Endodermal cell (in vitro differentiated cells): ENCODE results near the gene RAPGEF2. TPM values are rescaled to one million over a fixed set of nuclear protein-coding genes. Genes with fewer than 3 reads are reported as not detected.
"Not testable (repeated sequence)": the region's sequence is repeated elsewhere in the genome, so short reads cannot be mapped to it uniquely, and the experiment has no call there.

ENCODE experiments used
- DNase-seq: peaks from one replicate; pipeline ENCODE4 v3.0.0-alpha.2; 2017
- H3K27ac ChIP-seq: 2 replicates; pipeline ENCODE4 v1.5.1; 2013; ENCODE audit warnings: mild to moderate bottlenecking, low read depth, low read length, moderate library complexity
- H3K27me3 ChIP-seq: 2 replicates; pipeline ENCODE4 v1.6.1; 2013; ENCODE audit warnings: mild to moderate bottlenecking, low read length, moderate library complexity; ENCODE audit not compliant: insufficient read depth, control insufficient read depth, poor library complexity, severe bottlenecking
- H3K36me3 ChIP-seq: 2 replicates; pipeline ENCODE4 v1.7.0; 2013; ENCODE audit warnings: mild to moderate bottlenecking, low read length, moderate library complexity; ENCODE audit not compliant: control insufficient read depth, insufficient read depth
- H3K4me1 ChIP-seq: one replicate; pipeline ENCODE4 v1.7.0; 2013; ENCODE audit warnings: low read length; ENCODE audit not compliant: control insufficient read depth, insufficient read depth
- H3K4me3 ChIP-seq: 2 replicates; pipeline ENCODE4 v1.5.1; 2013; ENCODE audit warnings: mild to moderate bottlenecking, low read length, moderate library complexity
- H3K9ac ChIP-seq: 2 replicates; pipeline ENCODE4 v1.6.1; 2013; ENCODE audit warnings: mild to moderate bottlenecking, low read length, moderate library complexity; ENCODE audit not compliant: poor library complexity, severe bottlenecking; ENCODE audit errors: extremely low read depth
- H3K9me3 ChIP-seq: 2 replicates; pipeline ENCODE4 v1.6.1; 2013; ENCODE audit warnings: mild to moderate bottlenecking, low read length, moderate library complexity; ENCODE audit not compliant: control insufficient read depth
- H3K27ac Mint-ChIP-seq: 2 replicates; pipeline ENCODE4 v1.8.0; 2020; ENCODE audit warnings: mixed read lengths
- H3K27me3 Mint-ChIP-seq: 2 replicates; pipeline ENCODE4 v1.8.0; 2021; ENCODE audit warnings: mild to moderate bottlenecking, mixed read lengths; ENCODE audit not compliant: insufficient read depth
- H3K36me3 Mint-ChIP-seq: 2 replicates; pipeline ENCODE4 v1.8.0; 2020; ENCODE audit warnings: low read depth, mixed read lengths
- H3K4me1 Mint-ChIP-seq: 2 replicates; pipeline ENCODE4 v1.8.0; 2020; ENCODE audit warnings: mixed read lengths
- H3K4me3 Mint-ChIP-seq: 2 replicates; pipeline ENCODE4 v1.8.0; 2020; ENCODE audit warnings: mild to moderate bottlenecking, moderate library complexity, mixed read lengths
- H3K9me3 Mint-ChIP-seq: 2 replicates; pipeline ENCODE4 v1.8.0; 2020; ENCODE audit warnings: mild to moderate bottlenecking, mixed read lengths
- WGBS, 2 experiments: methylation state at CpG; one replicate each; pipeline versions ENCODE4 v1.1.5 to v1.1.7; 2013; ENCODE audit warnings: missing lambda C conversion rate in 2 of 2, mixed read lengths in 1 of 2; ENCODE audit not compliant: insufficient coverage in 1 of 2, insufficient read length in 1 of 2; 5-methylcytosine and 5-hydroxymethylcytosine counted together
- total RNA-seq, 2 donors: library from RNA; stranded (reverse); fragmentation: NEBNext Ultra II Directional in 1 of 2; extraction: Animal tissue kit (Norgen Biotek cat#: 25700) in 1 of 2; gene quantifications; 2 replicates in 1 of 2; 3 replicates in 1 of 2; pipeline ENCODE4 v1.2.1, GENCODE V29; 2021
- TF ChIP-seq, protein P1 (sequence below): fragments of 200-600 bp; sonication (generic); conservative IDR thresholded peaks from 2 replicates; pipeline ENCODE4 v1.5.0; 2021; ENCODE audit warnings: antibody characterized with exemption, mild to moderate bottlenecking

RAPGEF2 gene
- total RNA-seq, 2 donors from 2014 or later = 63.4 to 78.2 TPM

DNA sequence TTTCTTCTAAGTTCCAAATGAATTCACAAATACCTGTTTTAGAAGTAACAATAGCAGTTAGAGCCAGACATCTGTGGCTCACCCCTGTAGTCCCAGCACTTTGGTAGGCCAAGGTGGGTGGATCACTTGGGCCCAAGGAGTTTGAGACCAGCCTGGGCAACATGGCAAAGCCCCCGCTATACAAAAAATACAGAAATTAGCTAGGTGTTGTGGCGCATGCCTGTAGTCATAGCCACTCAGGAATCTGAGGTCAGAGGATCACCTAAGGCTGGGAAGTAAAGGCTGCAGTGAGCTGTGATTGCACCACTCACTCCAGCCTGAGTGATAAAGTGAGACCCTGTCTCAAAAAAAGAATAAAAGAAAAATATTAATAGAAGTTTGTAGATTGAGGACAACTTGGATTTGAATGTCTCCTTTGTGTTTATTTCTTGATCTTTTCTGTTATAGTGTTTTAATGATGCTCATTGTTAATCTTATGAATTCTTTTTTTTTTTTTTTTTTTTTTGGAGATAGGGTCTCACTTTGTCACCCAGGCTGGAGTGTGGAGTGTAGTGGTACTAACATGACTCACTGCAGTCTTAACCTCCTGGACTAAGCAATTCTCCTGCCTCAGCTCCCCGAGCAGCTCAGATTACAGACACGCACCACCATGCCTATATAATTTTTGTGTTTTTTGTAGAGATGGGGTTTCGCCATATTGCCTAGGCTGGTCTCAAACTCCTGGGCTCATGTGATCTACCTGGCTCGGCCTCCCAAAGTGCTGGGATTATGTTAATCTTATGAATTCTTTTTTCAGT, 30.7 kb upstream of the RAPGEF2 start:
- DNase-seq = no peak
- H3K4me3 Mint-ChIP-seq = no peak overlapping the region
- Histone ChIP-seq H3K9ac (no peak overlapping the region), H3K27ac (no peak overlapping the region), H3K27me3 (no peaks in the 10 kb centered on the region), H3K4me3 (no peak overlapping the region), H3K4me1 (no peaks in the 10 kb centered on the region), H3K36me3 (no peaks in the 10 kb centered on the region), H3K9me3 (no peaks in the 10 kb centered on the region)
- 91 to 100% methylated on average over 2 to 5 of the region's 6 CpGs for WGBS, 2 experiments
- peaks cover 10% of the 10 kb centered on the region for H3K4me1 Mint-ChIP-seq
- H3K9me3 Mint-ChIP-seq = no peaks in the 10 kb centered on the region
- no peaks in the 10 kb centered on the region for H3K36me3 Mint-ChIP-seq
- TF ChIP-seq, protein P1, sequence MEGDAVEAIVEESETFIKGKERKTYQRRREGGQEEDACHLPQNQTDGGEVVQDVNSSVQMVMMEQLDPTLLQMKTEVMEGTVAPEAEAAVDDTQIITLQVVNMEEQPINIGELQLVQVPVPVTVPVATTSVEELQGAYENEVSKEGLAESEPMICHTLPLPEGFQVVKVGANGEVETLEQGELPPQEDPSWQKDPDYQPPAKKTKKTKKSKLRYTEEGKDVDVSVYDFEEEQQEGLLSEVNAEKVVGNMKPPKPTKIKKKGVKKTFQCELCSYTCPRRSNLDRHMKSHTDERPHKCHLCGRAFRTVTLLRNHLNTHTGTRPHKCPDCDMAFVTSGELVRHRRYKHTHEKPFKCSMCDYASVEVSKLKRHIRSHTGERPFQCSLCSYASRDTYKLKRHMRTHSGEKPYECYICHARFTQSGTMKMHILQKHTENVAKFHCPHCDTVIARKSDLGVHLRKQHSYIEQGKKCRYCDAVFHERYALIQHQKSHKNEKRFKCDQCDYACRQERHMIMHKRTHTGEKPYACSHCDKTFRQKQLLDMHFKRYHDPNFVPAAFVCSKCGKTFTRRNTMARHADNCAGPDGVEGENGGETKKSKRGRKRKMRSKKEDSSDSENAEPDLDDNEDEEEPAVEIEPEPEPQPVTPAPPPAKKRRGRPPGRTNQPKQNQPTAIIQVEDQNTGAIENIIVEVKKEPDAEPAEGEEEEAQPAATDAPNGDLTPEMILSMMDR = no peak
- H3K27me3 Mint-ChIP-seq = no peaks in the 10 kb centered on the region
- peak overlapping the region; percentile 88 for H3K27ac Mint-ChIP-seq

DNA sequence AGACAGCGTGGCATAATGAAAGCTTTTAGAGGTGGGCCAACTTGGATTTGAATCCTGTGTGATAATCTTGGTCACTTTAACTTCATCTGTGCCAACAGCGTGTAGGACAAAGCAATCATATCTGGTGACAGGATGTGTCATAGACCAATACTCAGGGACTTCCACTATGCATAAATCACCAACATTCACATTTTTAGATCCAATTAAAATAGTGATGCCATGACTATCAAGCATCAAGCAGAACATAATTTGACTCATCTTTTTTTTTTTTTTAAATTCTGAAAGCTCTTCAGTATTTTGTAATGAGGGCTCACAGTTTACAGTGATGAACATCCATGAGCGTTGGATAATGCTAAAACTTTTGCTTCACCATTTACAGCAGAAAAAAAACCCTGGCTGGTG, 27.3 kb upstream of the RAPGEF2 start:
- H3K27ac ChIP-seq = no peak overlapping the region
- no peak overlapping the region for H3K4me3 ChIP-seq
- Mint-ChIP-seq H3K36me3 (no peaks in the 10 kb centered on the region), H3K27me3 (no peaks in the 10 kb centered on the region), H3K27ac (no peak overlapping the region), H3K4me1 (peaks cover 10% of the 10 kb centered on the region), H3K4me3 (no peak overlapping the region), H3K9me3 (no peaks in the 10 kb centered on the region)
- no peaks in the 10 kb centered on the region for H3K9me3 ChIP-seq
- no peaks in the 10 kb centered on the region for H3K36me3 ChIP-seq
- H3K9ac ChIP-seq = no peak overlapping the region
- DNase-seq = no peak
- no peaks in the 10 kb centered on the region for H3K27me3 ChIP-seq
- no peaks in the 10 kb centered on the region for H3K4me1 ChIP-seq
- TF ChIP-seq, protein P1 = no peak
- WGBS, 2 experiments = 61 to 67% methylated on average over 3 of the region's 3 CpGs

DNA sequence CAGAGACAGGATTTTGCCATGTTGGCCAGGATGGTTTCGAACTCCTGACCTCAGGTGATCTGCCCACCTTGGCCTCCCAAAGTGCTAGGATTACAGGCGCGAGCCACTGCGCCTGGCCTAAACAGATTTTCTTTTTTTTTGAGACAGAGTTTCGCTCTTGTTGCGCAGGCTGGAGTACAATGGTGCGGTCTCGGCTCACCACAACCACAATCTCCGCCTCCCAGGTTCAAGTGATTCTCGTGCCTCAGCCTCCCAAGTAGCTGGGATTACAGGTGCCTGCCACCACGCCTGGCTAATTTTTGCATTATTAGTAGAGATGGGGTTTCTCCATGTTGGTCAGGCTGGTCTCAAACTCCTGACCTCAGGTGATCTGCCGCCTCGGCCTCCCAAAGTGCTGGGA, 25.9 kb upstream of the RAPGEF2 start:
- not testable (repeated sequence) for H3K36me3 Mint-ChIP-seq, H3K27me3 Mint-ChIP-seq, H3K27me3 ChIP-seq, H3K4me1 ChIP-seq, H3K9me3 Mint-ChIP-seq, H3K9ac ChIP-seq, H3K9me3 ChIP-seq, H3K27ac ChIP-seq, DNase-seq, H3K4me3 ChIP-seq, H3K4me3 Mint-ChIP-seq, H3K4me1 Mint-ChIP-seq, H3K27ac Mint-ChIP-seq, H3K36me3 ChIP-seq
- WGBS, 2 experiments = 92 to 95% methylated on average over 12 to 13 of the region's 13 CpGs
